ENCODE results near the gene SLC6A18. TPM values are rescaled to one million over a fixed set of nuclear protein-coding genes. Genes with fewer than 3 reads are reported as not detected.

SLC6A18 gene
- total RNA-seq, 2 donors from 2014 or later = 0.27 TPM; not detected in 1

Other genes with a start within 250 kb of the SLC6A18 start
- 1 to 10 TPM in 1 of 2 donors, under 1 TPM in 1; 0.94 to 1.9 TPM for gene NKD2, start 216.6 kb upstream of the SLC6A18 start, total RNA-seq
- gene SLC12A7, start 113.3 kb upstream of the SLC6A18 start, total RNA-seq = 10 to 100 TPM; 64.6 to 81.2 TPM
- gene SLC6A19, start 23.8 kb upstream of the SLC6A18 start, total RNA-seq = 10 to 100 TPM in 1 of 2 donors, under 1 TPM in 1; 0.67 to 56.2 TPM
- 10 to 100 TPM in 1 of 2 donors, under 1 TPM in 1; 0.72 to 13.7 TPM for gene TERT, start 69.7 kb downstream of the SLC6A18 start, total RNA-seq
- gene CLPTM1L, start 119.7 kb downstream of the SLC6A18 start, total RNA-seq = 100 to 1,000 TPM in 1 of 2 donors, 10 to 100 TPM in 1; 80.1 to 138 TPM
- gene SLC6A3, start 220.1 kb downstream of the SLC6A18 start, total RNA-seq = not detected

Data from colonic mucosa (tissue), 2 donors.